SU-DHL-6 (cell line): ENCODE data around the gene NOX5.

Experiments
- EZH2phosphoT487 ChIP-seq: fragments of 200-600 bp; sonication (generic), shearing (Covaris generic); conservative IDR thresholded peaks from 2 replicates; pipeline ENCODE4 v1.6.1; 2018; ENCODE audit warnings: mild to moderate bottlenecking, antibody characterized with exemption, low read length, moderate library complexity, mixed read lengths
- TF ChIP-seq, protein P1 (sequence below): fragments of 200-600 bp; sonication (generic); IDR thresholded peaks from one replicate; pipeline ENCODE4 v1.5.1; 2017; ENCODE audit warnings: antibody characterized with exemption, mild to moderate bottlenecking, low read length, moderate library complexity; ENCODE audit not compliant: insufficient read depth, poor library complexity, severe bottlenecking

DNA sequence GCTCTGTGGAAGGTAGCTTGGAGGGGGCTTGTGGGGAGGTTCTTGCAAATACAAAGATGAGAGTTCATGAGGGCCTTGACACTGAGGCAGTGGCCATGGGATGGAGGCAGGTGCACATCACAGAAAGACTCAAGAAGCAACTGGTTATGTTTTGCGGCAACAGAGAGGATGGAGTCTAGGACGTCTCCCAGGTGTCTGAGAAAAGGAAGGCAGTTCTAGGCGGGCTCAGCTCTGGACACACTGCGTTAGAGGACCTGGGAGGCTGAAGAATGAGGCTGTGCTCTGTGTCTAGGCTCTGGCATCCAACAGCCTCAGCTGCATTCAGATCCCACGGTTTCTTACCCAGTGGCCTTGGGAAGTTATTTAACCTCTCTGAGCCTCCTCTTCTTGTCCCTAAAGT, 23.5 kb downstream of the NOX5 start:
- TF ChIP-seq, protein P1, sequence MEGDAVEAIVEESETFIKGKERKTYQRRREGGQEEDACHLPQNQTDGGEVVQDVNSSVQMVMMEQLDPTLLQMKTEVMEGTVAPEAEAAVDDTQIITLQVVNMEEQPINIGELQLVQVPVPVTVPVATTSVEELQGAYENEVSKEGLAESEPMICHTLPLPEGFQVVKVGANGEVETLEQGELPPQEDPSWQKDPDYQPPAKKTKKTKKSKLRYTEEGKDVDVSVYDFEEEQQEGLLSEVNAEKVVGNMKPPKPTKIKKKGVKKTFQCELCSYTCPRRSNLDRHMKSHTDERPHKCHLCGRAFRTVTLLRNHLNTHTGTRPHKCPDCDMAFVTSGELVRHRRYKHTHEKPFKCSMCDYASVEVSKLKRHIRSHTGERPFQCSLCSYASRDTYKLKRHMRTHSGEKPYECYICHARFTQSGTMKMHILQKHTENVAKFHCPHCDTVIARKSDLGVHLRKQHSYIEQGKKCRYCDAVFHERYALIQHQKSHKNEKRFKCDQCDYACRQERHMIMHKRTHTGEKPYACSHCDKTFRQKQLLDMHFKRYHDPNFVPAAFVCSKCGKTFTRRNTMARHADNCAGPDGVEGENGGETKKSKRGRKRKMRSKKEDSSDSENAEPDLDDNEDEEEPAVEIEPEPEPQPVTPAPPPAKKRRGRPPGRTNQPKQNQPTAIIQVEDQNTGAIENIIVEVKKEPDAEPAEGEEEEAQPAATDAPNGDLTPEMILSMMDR: no peak
- no peak for TF ChIP-seq EZH2phosphoT487
